Measurements from ENCODE around the gene GNA12.

Gene GNA12

DNA sequence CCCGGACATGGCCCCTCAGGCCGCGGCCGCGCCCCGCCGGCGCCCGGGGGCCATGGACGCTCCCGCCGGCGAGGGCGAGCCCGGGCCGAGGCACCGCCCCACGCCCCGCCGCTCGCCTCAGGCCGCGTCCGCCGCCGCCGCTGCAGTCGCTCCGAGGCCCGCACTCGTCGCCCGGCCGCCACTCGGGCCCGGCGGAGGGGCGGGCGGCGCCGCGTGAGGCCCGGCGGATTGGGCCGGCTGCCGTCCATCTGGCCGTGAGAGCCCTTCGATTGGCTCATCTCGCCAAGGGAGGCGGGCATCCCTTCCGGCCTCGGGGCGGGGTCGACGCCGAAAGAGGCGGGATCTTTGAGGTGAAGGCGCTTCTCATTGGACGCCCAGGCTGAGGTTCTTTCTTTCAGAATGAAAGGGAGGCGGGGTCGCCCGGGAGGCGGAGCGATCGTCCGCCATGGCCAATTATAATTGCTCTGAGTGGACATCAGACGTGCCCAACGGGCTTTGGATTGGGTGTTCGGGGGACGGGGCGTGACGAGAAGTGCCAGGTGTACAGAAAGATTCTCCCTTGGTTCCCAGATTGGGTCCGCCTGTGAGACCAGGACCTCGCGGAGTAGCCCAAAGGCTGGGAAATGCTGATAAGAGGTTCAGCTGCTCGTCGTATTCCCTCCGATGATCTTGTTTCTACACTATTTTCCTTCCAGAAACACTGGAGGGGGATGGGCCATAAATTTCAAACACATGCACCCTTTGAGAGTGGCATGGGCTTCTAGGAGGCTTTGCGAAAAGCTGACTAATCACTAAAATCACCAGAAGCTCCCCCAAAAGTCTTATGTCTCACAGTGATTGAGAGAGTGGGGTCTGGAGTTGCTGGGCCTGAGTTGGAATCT lies at the start of gene GNA12:
GNA12 (minus strand) TSS at position 156 of the 881 bp plus-strand sequence; CDS start at position 9, 147 bp downstream.
- peak; percentile 99 for DNase-seq (ENCODE audit: low spot score)

- DNase-seq (ENCODE audit: low spot score) = no peak
These were observed 49.3 kb upstream of the GNA12 start for GRCh38 chr7:2893411-2893861.

DNA sequence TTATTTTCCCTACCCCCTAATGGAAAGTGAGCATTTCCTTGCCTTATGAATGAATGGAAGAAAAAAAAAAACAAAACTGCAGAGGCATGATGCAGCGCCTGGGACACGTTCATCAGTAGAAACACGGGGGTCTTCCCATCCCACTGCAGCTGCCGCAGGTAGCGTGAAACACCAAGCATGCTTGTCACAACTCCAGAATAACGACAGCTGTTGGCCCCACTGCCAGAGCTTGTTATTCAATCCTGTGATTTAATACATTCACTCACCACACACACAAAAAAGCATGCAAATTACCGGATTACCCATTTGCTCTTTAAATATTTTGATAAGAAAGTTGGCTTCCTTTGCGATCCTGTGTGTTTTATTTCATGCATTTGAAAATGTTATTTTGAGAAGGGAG lies 48.4 kb upstream of the GNA12 start:
- DNase-seq (ENCODE audit: low spot score) = no peak

- DNase-seq (ENCODE audit: low spot score) = no peak
These were observed 43.7 kb upstream of the GNA12 start for GRCh38 chr7:2887816-2888215.

DNA sequence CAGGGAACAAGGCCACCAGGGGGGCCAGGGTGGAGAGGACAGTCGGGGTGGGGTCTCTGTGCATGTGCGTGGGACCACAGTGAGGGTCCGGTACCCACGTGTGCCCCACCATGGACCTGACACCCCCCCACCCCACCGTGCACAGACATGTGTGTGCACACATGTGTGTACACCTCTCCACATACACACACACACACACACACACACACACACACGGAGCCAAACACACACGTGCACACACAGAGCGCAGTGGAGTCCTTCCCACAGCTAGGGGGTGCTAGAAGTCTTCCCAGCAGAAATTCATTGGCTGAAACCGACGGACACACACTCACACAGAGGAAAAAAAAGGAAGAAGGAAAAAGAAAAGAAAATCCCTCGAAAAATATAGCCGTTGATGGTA lies 42.8 kb upstream of the GNA12 start:
- DNase-seq (ENCODE audit: low spot score) = peak; percentile 71

DNA sequence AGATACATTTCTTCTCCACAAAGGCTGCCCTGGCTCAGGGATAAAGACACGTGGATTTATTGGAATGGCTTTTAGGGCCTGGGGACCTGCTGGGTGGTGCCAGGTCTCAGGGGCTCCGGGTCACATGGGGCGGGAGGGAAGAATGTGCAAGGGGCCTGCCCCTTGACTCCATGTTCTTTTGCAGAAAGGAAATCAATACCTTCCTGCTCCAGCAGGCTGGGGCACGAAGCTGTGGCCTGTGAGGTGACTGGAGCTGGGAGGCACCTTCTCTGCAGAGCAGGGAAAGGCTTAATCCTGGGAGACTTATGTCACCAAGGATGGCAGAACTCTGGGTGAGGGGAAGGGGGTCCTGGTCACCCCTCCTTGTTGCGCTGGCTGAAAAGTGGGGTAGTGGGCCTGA lies 42.3 kb upstream of the GNA12 start:
- no peak for DNase-seq (ENCODE audit: low spot score)

DNA sequence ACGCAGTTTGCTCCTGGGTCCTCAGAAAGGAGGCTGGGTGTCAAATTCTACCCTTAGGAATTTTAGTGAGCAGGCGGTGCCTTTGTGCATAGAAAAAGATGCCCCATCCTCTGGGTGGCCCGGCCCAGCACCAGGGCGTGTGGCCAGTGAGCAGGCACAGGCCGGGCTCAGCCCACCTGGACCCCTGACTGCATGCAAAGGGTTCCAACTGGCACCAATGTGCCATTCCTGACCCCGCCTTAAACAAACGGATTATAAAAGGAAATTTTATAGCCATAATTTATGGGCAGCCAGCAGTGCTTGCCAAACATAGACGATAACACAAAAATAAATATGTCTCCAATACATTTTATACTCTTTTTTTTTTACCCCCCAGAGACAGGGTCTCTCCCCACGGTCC lies 40.1 kb upstream of the GNA12 start:
- no peak for DNase-seq (ENCODE audit: low spot score)

GRCh38 chr7:2883101-2883500 lies 39.0 kb upstream of the GNA12 start:
- DNase-seq (ENCODE audit: low spot score) = no peak

- no peak for DNase-seq (ENCODE audit: low spot score)
These were observed 38.0 kb upstream of the GNA12 start for GRCh38 chr7:2882111-2882510.

DNA sequence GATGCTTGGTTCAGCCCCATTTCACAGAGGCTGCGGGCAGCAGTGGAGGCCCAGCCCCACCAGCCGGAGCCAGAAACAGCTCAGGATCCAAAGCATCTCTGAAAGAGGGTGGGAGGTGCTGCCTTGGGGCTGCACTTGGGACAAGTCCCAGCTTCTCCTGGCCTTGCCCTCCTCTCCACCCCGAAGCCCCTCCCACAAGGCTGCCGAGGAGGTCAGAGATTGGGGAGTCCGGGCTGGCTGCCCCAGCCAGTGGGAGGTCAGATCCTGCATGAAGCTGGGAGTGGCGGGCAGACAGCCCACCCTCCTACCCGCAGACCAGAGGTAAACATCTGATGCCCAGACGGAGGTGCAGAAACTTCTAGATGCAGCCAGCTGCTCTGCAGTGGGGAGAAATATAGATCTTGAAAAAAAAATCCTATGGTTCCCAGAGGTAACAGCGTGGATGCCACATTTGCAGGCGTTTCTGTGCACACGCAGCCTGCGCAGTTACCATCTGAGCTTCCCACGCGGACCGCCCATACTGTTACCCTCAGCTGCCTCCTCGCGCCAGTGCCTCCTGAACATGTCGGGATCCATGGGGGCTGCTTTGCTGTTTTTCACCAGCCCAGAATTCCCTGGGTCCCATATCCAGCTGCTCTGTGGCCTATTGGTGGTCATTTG lies 36.9 kb upstream of the GNA12 start:
- no peak for DNase-seq (ENCODE audit: low spot score)

GRCh38 chr7:2880051-2880450 lies 35.9 kb upstream of the GNA12 start:
- no peak for DNase-seq (ENCODE audit: low spot score)

DNA sequence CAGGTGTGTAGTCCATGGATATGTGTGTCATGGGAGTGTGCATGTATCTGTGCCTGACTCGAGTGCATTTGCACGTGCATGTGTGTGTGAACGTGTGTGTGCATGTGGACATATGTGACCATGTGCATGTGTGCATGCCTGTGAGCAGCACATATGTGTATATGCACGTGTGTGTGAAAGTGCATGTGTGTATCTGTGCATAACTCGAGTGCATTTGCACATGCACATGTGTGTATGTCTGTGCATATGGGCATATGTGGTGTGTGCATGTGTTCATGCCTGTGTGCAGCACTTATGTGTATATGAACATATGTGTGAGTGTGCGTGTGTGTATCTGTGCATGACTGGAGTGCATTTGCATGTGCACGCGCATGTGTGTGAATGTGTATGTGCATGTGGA lies 35.2 kb upstream of the GNA12 start:
- DNase-seq (ENCODE audit: low spot score) = no peak

- DNase-seq (ENCODE audit: low spot score) = no peak
These were observed 34.2 kb upstream of the GNA12 start for GRCh38 chr7:2878306-2878705.

- no peak for DNase-seq (ENCODE audit: low spot score)
These were observed 32.1 kb upstream of the GNA12 start for GRCh38 chr7:2876031-2876731.

DNA sequence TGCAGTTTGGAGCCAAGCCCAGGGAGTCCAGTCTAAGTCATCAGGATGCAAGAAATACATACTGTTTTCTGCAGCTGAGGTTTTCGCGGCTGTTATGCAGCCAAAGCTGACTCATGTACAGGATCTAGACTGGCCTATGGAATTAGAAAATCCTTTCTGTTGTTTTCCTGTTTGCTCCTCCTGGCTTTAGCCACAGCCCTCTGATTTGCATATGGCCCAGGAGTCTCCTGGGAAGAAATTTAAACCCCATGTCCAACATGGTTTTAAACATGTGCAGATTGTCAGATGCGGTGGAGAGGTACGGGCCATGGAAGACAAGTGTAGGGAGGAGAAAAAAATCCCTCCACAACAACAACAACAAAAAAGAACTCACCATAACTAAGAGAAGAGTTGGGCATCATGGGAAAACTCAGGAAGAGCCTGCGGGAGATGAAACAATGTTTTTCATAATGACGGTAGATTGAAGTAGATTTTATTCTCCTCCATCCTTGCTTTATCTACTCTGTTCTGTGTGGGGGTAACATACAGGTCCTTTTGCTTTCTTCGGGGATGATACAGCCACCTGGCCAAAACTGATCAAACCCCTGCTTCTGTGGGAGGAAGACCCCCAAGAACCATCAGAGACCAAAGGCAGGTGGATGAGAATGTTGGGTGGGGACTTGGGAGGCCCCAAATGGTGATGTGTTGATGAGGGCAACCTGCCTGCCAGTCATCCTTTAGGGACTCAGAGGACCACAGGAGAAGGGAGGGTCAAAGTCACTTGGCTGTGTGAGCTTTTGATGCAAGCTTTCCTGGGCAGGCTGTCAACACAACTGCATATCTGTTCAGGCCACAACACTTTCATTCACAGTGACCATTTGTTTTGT lies 29.8 kb upstream of the GNA12 start:
- DNase-seq (ENCODE audit: low spot score) = no peak

DNA sequence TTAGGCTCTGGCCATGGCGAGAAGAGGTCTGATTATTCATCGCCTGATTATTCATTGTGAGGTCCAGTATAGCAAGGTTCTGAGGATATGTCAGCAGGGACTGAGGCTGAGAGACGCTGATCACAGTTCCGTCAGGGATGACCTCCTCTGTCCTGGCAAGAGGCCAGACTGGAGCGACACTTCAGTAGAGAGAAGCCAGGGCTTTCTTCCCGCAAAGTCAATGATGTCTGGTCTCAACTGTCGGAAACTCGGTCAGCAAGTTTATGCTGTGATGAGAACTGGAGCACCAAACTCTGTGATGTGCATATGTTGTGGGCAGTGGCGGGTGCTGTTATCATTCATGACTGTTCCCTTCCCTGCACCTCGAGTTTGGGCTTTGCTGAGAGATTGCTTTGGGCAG lies 29.0 kb upstream of the GNA12 start:
- no peak for DNase-seq (ENCODE audit: low spot score)

- no peak for DNase-seq (ENCODE audit: low spot score)
These were observed 28.3 kb upstream of the GNA12 start for GRCh38 chr7:2872296-2872874.

GRCh38 chr7:2870471-2870931 lies 26.4 kb upstream of the GNA12 start:
- peak; percentile 55 for DNase-seq (ENCODE audit: low spot score)

- no peak for DNase-seq (ENCODE audit: low spot score)
These were observed 25.9 kb upstream of the GNA12 start for GRCh38 chr7:2869981-2870380.

- DNase-seq (ENCODE audit: low spot score) = no peak
These were observed 22.5 kb upstream of the GNA12 start for GRCh38 chr7:2866601-2867000.

DNA sequence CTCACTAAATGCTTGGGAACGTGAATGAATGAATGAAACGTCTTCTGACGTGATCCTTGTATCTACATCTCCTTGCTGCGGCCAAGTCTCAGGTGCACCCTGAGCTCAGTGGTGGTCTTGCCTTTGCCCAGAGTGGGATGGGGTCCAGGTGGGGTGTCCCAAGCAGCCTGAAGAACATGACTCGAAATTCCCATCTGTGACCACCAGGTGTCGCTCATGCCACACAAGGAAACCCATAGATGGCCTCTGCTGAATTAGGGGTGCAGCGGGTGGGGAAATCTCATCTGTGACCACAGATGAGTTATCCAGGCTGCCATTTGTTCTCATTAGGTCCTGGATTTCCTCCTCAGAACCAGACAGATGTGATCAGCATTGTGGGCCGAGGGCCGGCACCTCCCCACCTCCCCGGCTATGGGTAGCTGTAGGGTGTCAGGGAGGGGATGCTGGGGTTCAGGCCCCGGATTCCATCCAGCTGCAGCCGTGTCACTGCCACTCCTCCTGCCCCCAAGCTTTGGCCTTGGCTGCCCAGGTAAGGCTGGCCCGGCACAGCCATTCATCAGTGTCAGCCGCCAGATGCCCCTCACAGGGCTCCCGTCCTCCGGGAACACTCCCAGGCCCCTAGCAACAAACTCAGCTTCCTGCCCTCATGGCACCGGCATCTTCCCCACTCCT lies 21.0 kb upstream of the GNA12 start:
- peak; percentile 81 for DNase-seq (ENCODE audit: low spot score)

Measured in activated CD4-positive, alpha-beta T cell treated with anti-CD3 and anti-CD28 coated beads, Interleukin-2, Interleukin-4, amounts not matched to agents 100 ng/mL and 50 ng/mL, durations not matched to agents 16 hours and 8 hours (primary cell).